Embryonic facial prominence (tissue), 1 donor: ENCODE results near the gene CBARP.

Experiments
- DNase-seq: peaks from one replicate; pipeline ENCODE4 v3.0.0-alpha.2; 2016; ENCODE audit errors: extremely low spot score

The CBARP gene

GRCh38 chr19:1239796-1240737 is 2.3 kb upstream of the CBARP start:
- DNase-seq: peak; percentile 81

- no peak for DNase-seq
Measured at GRCh38 chr19:1239420-1239795, 1.6 kb upstream of the CBARP start.

GRCh38 chr19:1238369-1239303 is 831 bp upstream of the CBARP start:
- no peak for DNase-seq

- DNase-seq: no peak
Measured at GRCh38 chr19:1237027-1237659, 662 bp downstream of the CBARP start.

- no peak for DNase-seq
Measured at GRCh38 chr19:1236576-1236975, 1.2 kb downstream of the CBARP start.

- DNase-seq: no peak
Measured at GRCh38 chr19:1235625-1236538, 1.9 kb downstream of the CBARP start.

GRCh38 chr19:1234955-1235380 is 2.8 kb downstream of the CBARP start:
- no peak for DNase-seq

GRCh38 chr19:1234051-1234954 is 3.5 kb downstream of the CBARP start:
- no peak for DNase-seq

GRCh38 chr19:1233115-1233667 is 4.6 kb downstream of the CBARP start:
- no peak for DNase-seq

- DNase-seq: no peak
Measured at GRCh38 chr19:1232652-1233072, 5.1 kb downstream of the CBARP start.

GRCh38 chr19:1231729-1232637 is 5.8 kb downstream of the CBARP start:
- DNase-seq: no peak

- no peak for DNase-seq
Measured at GRCh38 chr19:1230783-1231489, 6.9 kb downstream of the CBARP start.

- no peak for DNase-seq
Measured at GRCh38 chr19:1229924-1230782, 7.7 kb downstream of the CBARP start.

GRCh38 chr19:1229056-1229923 is 8.5 kb downstream of the CBARP start:
- DNase-seq: no peak

- no peak for DNase-seq
Measured at GRCh38 chr19:1228161-1228957, 9.4 kb downstream of the CBARP start.
